A673 (cell line): ENCODE data around the gene IP6K1.

Source experiments
- CTCF ChIP-seq: fragments of 300-800, 200-600 bp; sonication (generic); conservative IDR thresholded peaks from 2 replicates; pipeline ENCODE4 v1.5.1; 2017; ENCODE audit warnings: low read depth, mild to moderate bottlenecking, antibody characterized with exemption, low read length, moderate library complexity, mixed read lengths
- EZH2 ChIP-seq: fragments of 200-600 bp; sonication (generic); IDR thresholded peaks from 2 replicates; pipeline ENCODE4 v1.6.1; 2017; ENCODE audit warnings: borderline replicate concordance, low read depth, mild to moderate bottlenecking, mixed read lengths, antibody characterized with exemption, low read length; ENCODE audit not compliant: poor library complexity, severe bottlenecking

DNA sequence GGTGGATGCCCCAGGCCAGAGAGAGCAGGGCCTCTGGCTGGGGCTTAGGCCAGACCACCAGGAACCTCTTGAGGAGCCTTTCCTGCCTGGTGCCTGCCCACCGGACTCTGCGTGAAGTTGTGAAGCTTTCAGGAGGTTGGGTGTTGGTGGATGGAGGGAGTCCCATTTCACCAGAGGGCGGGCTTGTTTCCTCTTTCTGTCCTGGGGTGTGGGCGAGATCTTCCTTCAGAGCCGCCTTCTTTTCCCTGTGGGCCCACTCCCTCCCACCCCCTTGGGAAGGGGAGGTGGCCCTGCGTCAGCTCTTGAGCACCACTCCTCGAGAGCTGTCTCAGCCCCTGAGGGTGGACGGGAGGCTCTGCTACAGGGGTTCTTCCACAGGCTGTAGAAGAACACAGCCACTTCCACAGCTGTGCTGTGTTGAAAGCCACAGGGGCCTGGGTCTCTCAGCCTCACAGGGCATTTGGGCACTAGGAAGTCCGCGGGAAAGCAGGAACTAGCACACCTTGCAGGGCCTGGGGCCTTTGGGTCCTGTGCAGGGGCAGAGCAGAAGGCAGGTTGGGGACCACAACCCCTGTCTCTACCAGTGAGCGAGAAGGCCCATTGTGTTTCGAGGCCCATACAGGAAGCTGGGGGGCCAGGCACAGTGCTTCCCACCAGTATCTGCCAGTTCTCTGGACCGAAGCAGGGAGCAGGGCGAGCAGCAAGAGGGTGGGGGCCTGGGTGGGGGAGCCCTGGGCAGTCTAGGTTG lies 69.0 kb downstream of the IP6K1 start:
- TF ChIP-seq CTCF: no peak
- no peak for TF ChIP-seq EZH2
